H1 (cell line): ENCODE measurements around the gene STK32C. TPM values are rescaled to one million over a fixed set of nuclear protein-coding genes. Genes with fewer than 3 reads are reported as not detected.

Experiments
- GABPA ChIP-seq: IDR thresholded peaks from 2 replicates; pipeline ENCODE4 v1.6.1; 2011; ENCODE audit warnings: mild to moderate bottlenecking, low read length, moderate library complexity, borderline replicate concordance; ENCODE audit not compliant: insufficient read depth
- KDM1A ChIP-seq: fragments of 200-600, 300-600 bp; sonication (generic); IDR thresholded peaks from 2 replicates; pipeline ENCODE4 v1.7.1; 2016; ENCODE audit warnings: mild to moderate bottlenecking, low read length, borderline replicate concordance
- RFX5 ChIP-seq: IDR thresholded peaks from 2 replicates; pipeline ENCODE4 v1.6.1; 2011; ENCODE audit warnings: low read depth, low read length, improper control_type of control experiment, borderline replicate concordance
- SIRT6 ChIP-seq: IDR thresholded peaks from one replicate; pipeline ENCODE4 v1.7.1; 2012; ENCODE audit warnings: low read length, inconsistent platforms
- polyA plus RNA-seq, 7 experiments: library from polyadenylated mRNA; depleted of rRNA in 3 of 7; stranded (reverse) in 5 of 7; unstranded in 2 of 7; fragments of >200 nt in 5 of 7; fragments of 200-250 nt in 2 of 7; gene quantifications; 1 replicate in 5 of 7; 2 replicates in 1 of 7; 4 replicates in 1 of 7; pipeline versions ENCODE4 v1.2.1 to v1.2.3, GENCODE V29; 2011 to 2013; ENCODE audit warnings: missing spikeins in 2 of 7, mixed read lengths in 2 of 7
- total RNA-seq: library from RNA; stranded (reverse); fragmentation: NEBNext Ultra II Directional; extraction: Animal tissue kit (Norgen Biotek cat#: 25700); gene quantifications from 2 replicates; pipeline ENCODE4 v1.2.1, GENCODE V29; 2021

The STK32C gene
- total and polyA plus RNA-seq, 2 of the 8 experiments (the other 6 are each of a cell fraction or from before 2014, with no cell fraction given), result 10.6 to 15.6 TPM

DNA sequence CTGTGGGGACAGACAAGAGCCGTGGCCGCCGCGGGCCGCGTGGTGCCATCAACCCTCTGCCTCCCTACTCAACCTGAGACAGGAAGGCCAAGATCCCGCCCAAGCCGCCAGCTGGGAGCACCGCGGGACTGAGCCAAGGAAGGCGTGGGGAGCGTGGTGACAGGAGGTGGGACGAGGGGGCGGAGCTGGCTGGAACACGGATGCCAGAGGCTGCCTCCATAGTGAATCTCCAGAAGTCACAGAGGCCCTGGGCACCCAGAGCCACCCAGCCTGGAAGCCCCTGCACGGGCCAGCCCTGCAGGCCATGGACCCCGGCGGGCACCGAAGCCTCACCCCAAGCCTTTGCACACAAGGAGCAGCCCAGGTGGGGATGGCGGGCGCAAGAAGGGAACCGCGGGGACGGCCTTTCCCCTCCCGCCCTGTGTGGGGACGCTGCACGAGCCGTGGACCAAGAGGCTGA is 139.1 kb downstream of the STK32C start (continued):
- TF ChIP-seq RFX5, result no peak
- TF ChIP-seq GABPA, result no peak
- no peak for TF ChIP-seq SIRT6
- TF ChIP-seq KDM1A, result no peak
